HCT116 (cell line): Measurements from ENCODE around the gene FSD2. TPM values are rescaled to one million over a fixed set of nuclear protein-coding genes. Genes with fewer than 3 reads are reported as not detected.

Source experiments
- ATAC-seq: fragments of 200-7000 bp; cut with Tn5 transposase; 2 replicates; pipeline ENCODE4 v1.9.1; 2020; ENCODE audit warnings: mild to moderate bottlenecking, moderate library complexity
- BruUV-seq: library from RNA; stranded (reverse); fragments of 400-500 nt; replicated peaks from 2 replicates; lab custom pipeline; 2021; lab: Mats Ljungman, UMichigan
- CTCF ChIA-PET: fragments of 300-600 bp; sonication (Branson Sonifier 250); formaldehyde crosslinking; loops from one replicate; lab custom pipeline; 2021; ENCODE audit warnings: antibody characterized with exemption; lab: Charles Lee
- POLR2A ChIA-PET: fragments of 300-600, 350-600 bp; sonication (Branson Sonifier 250); formaldehyde crosslinking; loops from one replicate; lab custom pipeline; 2021; ENCODE audit warnings: antibody characterized with exemption; lab: Charles Lee
- RAD21 ChIA-PET, 2 experiments: fragments of 300-600 bp; sonication (Branson Sonifier 250); formaldehyde crosslinking; loops; one replicate each; lab custom pipeline; 2023; ENCODE audit warnings: low total read pairs in 2 of 2; ENCODE audit not compliant: uncharacterized antibody in 2 of 2, unreplicated experiment in 2 of 2, low non-redundant PET in 1 of 2; lab: Charles Lee
- DNase-seq: peaks from one replicate; pipeline ENCODE4 v3.0.0-alpha.2; 2010; ENCODE audit warnings: low read depth, low spot score
- H2AFZ ChIP-seq: fragments of 200-600 bp; shearing (Covaris generic), sonication (generic); 2 replicates; pipeline ENCODE4 v1.6.1; 2017; ENCODE audit warnings: low read depth, mixed run types, mixed read lengths, antibody characterized with exemption, low read length; ENCODE audit not compliant: poor library complexity, severe bottlenecking
- H3K27ac ChIP-seq: 2 replicates; pipeline ENCODE4 v1.5.1; 2012; ENCODE audit warnings: low read depth, low read length
- H3K27me3 ChIP-seq: fragments of 200-600 bp; sonication (generic); 2 replicates; pipeline ENCODE4 v1.6.1; 2016; ENCODE audit warnings: mixed run types, low read length, mixed read lengths; ENCODE audit not compliant: insufficient read depth
- H3K36me3 ChIP-seq, 2 experiments: fragments of 200-500 bp in 1 of 2; fragments of 200-600 bp in 1 of 2; sonication (Bioruptor generic) in 1 of 2; sonication (generic) in 1 of 2; 2 replicates each; pipeline versions ENCODE4 v1.5.1 to v1.6.1; 2014 to 2016; ENCODE audit warnings: low read length in 2 of 2, inconsistent platforms in 1 of 2, mixed read lengths in 1 of 2, mixed run types in 1 of 2; ENCODE audit not compliant: insufficient read depth in 2 of 2, control insufficient read depth in 1 of 2
- H3K4me1 ChIP-seq, 2 experiments: fragments of 200-600 bp in 1 of 2; sonication (generic) in 1 of 2; 2 replicates each; pipeline versions ENCODE4 v1.5.1 to v1.6.1; 2012 to 2017; ENCODE audit warnings: low read length in 2 of 2, inconsistent platforms in 1 of 2, mild to moderate bottlenecking in 1 of 2, mixed read lengths in 1 of 2, mixed run types in 1 of 2, moderate library complexity in 1 of 2; ENCODE audit not compliant: insufficient read depth in 2 of 2, control insufficient read depth in 1 of 2
- H3K4me2 ChIP-seq: fragments of 200-600 bp; sonication (generic); 2 replicates; pipeline ENCODE4 v1.6.1; 2017; ENCODE audit warnings: mixed run types, low read length, mixed read lengths
- H3K4me3 ChIP-seq, 2 experiments: fragments of 200-600 bp in 1 of 2; sonication (generic) in 1 of 2; replicated peaks in 1 of 2; 2 replicates each; pipeline ENCODE4 v1.5.1; 2011 to 2016; ENCODE audit warnings: low read length in 2 of 2, control low read depth in 1 of 2, low read depth in 1 of 2, mild to moderate bottlenecking in 1 of 2, mixed read lengths in 1 of 2, mixed run types in 1 of 2
- H3K79me2 ChIP-seq: fragments of 200-600 bp; sonication (generic); 2 replicates; pipeline ENCODE4 v1.6.1; 2017; ENCODE audit warnings: mild to moderate bottlenecking, mixed run types, low read length, moderate library complexity, mixed read lengths; ENCODE audit not compliant: insufficient read depth
- H3K9ac ChIP-seq: fragments of 200-600 bp; sonication (generic); 2 replicates; pipeline ENCODE4 v1.6.1; 2016; ENCODE audit warnings: low read length, mixed read lengths
- H3K9me2 ChIP-seq: fragments of 200-600 bp; sonication (generic), shearing (Covaris generic); 2 replicates; pipeline ENCODE4 v1.6.1; 2017; ENCODE audit warnings: mixed run types, mild to moderate bottlenecking, moderate library complexity; ENCODE audit not compliant: insufficient read depth
- H3K9me3 ChIP-seq, 2 experiments: fragments of 200-500 bp in 1 of 2; fragments of 200-600 bp in 1 of 2; sonication (Bioruptor generic) in 1 of 2; sonication (generic) in 1 of 2; 2 replicates each; pipeline ENCODE4 v1.6.1; 2014 to 2017; ENCODE audit warnings: low read length in 2 of 2, mixed read lengths in 2 of 2, inconsistent platforms in 1 of 2, low read depth in 1 of 2, mild to moderate bottlenecking in 1 of 2, mixed run types in 1 of 2, moderate library complexity in 1 of 2; ENCODE audit not compliant: control insufficient read depth in 1 of 2, insufficient read depth in 1 of 2
- H4K20me1 ChIP-seq: fragments of 200-600 bp; sonication (generic), shearing (Covaris generic); 2 replicates; pipeline ENCODE4 v1.6.1; 2017; ENCODE audit warnings: mixed run types, mild to moderate bottlenecking, moderate library complexity; ENCODE audit not compliant: insufficient read depth
- CBX3 ChIP-seq: IDR thresholded peaks from 2 replicates; pipeline ENCODE4 v1.6.1; 2012; ENCODE audit warnings: low read depth
- CTCF ChIP-seq, 3 experiments: fragments of 200-600 bp in 1 of 3; sonication (generic) in 1 of 3; IDR thresholded peaks in 2 of 3; conservative IDR thresholded peaks in 1 of 3; 2 replicates each; pipeline ENCODE4 v1.5.1; 2012 to 2017; ENCODE audit warnings: low read depth in 2 of 3, low read length in 2 of 3, antibody characterized with exemption in 1 of 3, borderline replicate concordance in 1 of 3, control low read depth in 1 of 3, mild to moderate bottlenecking in 1 of 3, mixed read lengths in 1 of 3, mixed run types in 1 of 3, moderate library complexity in 1 of 3; ENCODE audit not compliant: insufficient read depth in 1 of 3
- ELF1 ChIP-seq: IDR thresholded peaks from 2 replicates; pipeline ENCODE4 v1.6.1; 2012; ENCODE audit warnings: low read depth, borderline replicate concordance
- EZH2 ChIP-seq: fragments of 200-600 bp; sonication (generic); IDR thresholded peaks from 2 replicates; pipeline ENCODE4 v1.6.1; 2017; ENCODE audit warnings: antibody characterized with exemption, mixed run types
- FOSL1 ChIP-seq: IDR thresholded peaks from 2 replicates; pipeline ENCODE4 v1.6.1; 2012; ENCODE audit warnings: low read depth
- SIN3A ChIP-seq: IDR thresholded peaks from 2 replicates; pipeline ENCODE4 v1.6.1; 2012; ENCODE audit warnings: low read depth
- ZBTB33 ChIP-seq: IDR thresholded peaks from 2 replicates; pipeline ENCODE4 v1.6.1; 2011; ENCODE audit warnings: mild to moderate bottlenecking, low read length, moderate library complexity; ENCODE audit not compliant: insufficient replicate concordance; ENCODE audit errors: extremely low read depth
- intact Hi-C: fragments of 100-400 bp; cut with micrococcal nuclease; formaldehyde crosslinking; loops from 2 replicates; pipeline ENCODE4 v1.10.0; 2022
- total RNA-seq: library from RNA; stranded (reverse); gene quantifications from one replicate; pipeline ENCODE4 v1.2.1, GENCODE V29; 2021; ENCODE audit not compliant: unreplicated experiment

Gene FSD2
- total RNA-seq, 1 experiment from 2014 or later = not detected

GRCh38 chr15:82808634-82809041, 2.8 kb upstream of the FSD2 start:
- BruUV-seq = no TSS peak
- Histone ChIP-seq H3K9ac (peak overlapping the region; percentile 90), H3K27ac (peak overlapping the region; percentile 96; the same call in 1 of the 2 replicates), H2AFZ (peak overlapping the region; percentile 75), H3K9me2 (no peaks in the 10 kb centered on the region), H3K9me3 (no peaks in the 10 kb centered on the region), H4K20me1 (no peaks in the 10 kb centered on the region), H3K36me3 (no peaks in the 10 kb centered on the region; a peak in 1 of 4 replicates), H3K4me3 (peak overlapping the region in 1 of 2 experiments; percentile 66; a peak in 2 of 4 replicates), H3K4me2 (peak overlapping the region; percentile 88), H3K4me1 (peaks cover 9 to 29% of the 10 kb centered on the region in 2 experiments; a peak in 2 of 4 replicates), H3K79me2 (peaks cover 30% of the 10 kb centered on the region), H3K27me3 (no peaks in the 10 kb centered on the region)
- CTCF ChIA-PET = interaction anchor here (1.3 kb wide), 1 partner anchor 277 kb away, joined by 3 read pairs; no protein-coding TSS in a partner anchor
- RAD21 ChIA-PET = no interaction called here
- TF ChIP-seq ZBTB33 (no peak), CTCF (IDR thresholded peaks at IDR 0.05 in 2 of 3, conservative IDR thresholded peaks at IDR 0.05 in 1 of 3; ENCODE audit: borderline replicate concordance in 1 of 3, insufficient read depth in 1 of 3, low read depth in 2 of 3, low read length in 2 of 3) (no peak), FOSL1 (no peak), CBX3 (no peak), SIN3A (no peak), EZH2 (no peak), ELF1 (no peak)
- DNase-seq = no peak
- POLR2A ChIA-PET = no interaction called here
- intact Hi-C loops = loop anchor here (5.0 kb wide), 2 partner anchors 56 to 266 kb away; partner anchors contain the start of gene RPS17
- ATAC-seq = no peak
